Suprapubic skin (tissue), 4 donors: ENCODE data around the gene CAPG. TPM values are rescaled to one million over a fixed set of nuclear protein-coding genes. Genes with fewer than 3 reads are reported as not detected.
A peak's percentile ranks its signal among the peaks of the same experiment; 100 is the strongest.

Experiments used
- DNase-seq, 2 donors: peaks; one replicate each; pipeline ENCODE4 v3.0.0-alpha.2; 2019; ENCODE audit warnings: low spot score in 2 of 2
- H3K27ac ChIP-seq: fragments of 200-600 bp; sonication (generic); one replicate; pipeline ENCODE4 v1.5.1; 2019
- H3K27me3 ChIP-seq: fragments of 200-600 bp; sonication (generic); one replicate; pipeline ENCODE4 v1.5.1; 2019
- H3K36me3 ChIP-seq: fragments of 200-600 bp; sonication (generic); one replicate; pipeline ENCODE4 v1.5.1; 2019
- H3K4me1 ChIP-seq: fragments of 200-600 bp; sonication (generic); one replicate; pipeline ENCODE4 v1.5.1; 2019
- H3K4me3 ChIP-seq: fragments of 200-600 bp; sonication (generic); one replicate; pipeline ENCODE4 v1.5.1; 2019; ENCODE audit warnings: mild to moderate bottlenecking
- H3K9me3 ChIP-seq: fragments of 200-600 bp; sonication (generic); one replicate; pipeline ENCODE4 v1.5.1; 2019
- CTCF ChIP-seq, 2 donors: fragments of 200-600 bp in 1 of 2; fragments of 450-650 bp in 1 of 2; sonication (generic) in 1 of 2; IDR thresholded peaks; one replicate each; pipeline ENCODE4 v1.5.1; 2016 to 2019; ENCODE audit warnings: antibody characterized with exemption in 2 of 2, mild to moderate bottlenecking in 1 of 2, moderate library complexity in 1 of 2
- EP300 ChIP-seq: sonication (generic); formaldehyde crosslinking; IDR thresholded peaks from one replicate; pipeline ENCODE4 v1.6.1; 2017; ENCODE audit warnings: antibody characterized with exemption
- POLR2A ChIP-seq, 2 donors: fragments of 450-650 bp; IDR thresholded peaks; one replicate each; pipeline ENCODE4 v1.6.1; 2017; ENCODE audit warnings: antibody characterized with exemption in 2 of 2, mild to moderate bottlenecking in 2 of 2, moderate library complexity in 2 of 2
- POLR2AphosphoS5 ChIP-seq, 3 donors: sonication (generic); formaldehyde crosslinking; IDR thresholded peaks; one replicate each; pipeline ENCODE4 v1.6.1; 2017; ENCODE audit warnings: antibody characterized with exemption in 3 of 3
- WGBS: methylation state at CpG from one replicate; pipeline ENCODE4 v1.1.5; 2018; 5-methylcytosine and 5-hydroxymethylcytosine counted together
- total RNA-seq, 4 donors: library from RNA; depleted of rRNA; stranded (reverse); fragments of >200 nt; gene quantifications; one replicate each; pipeline ENCODE4 v1.1.0, GENCODE V29; 2016

Gene CAPG
- total RNA-seq, 4 donors from 2014 or later = 139 to 212 (median 172) TPM

GRCh38 chr2:85413592-85414420 lies 3.6 kb upstream of the CAPG start:
- peak in 1 of 2 donors; percentile 77 for DNase-seq
- Histone ChIP-seq H3K27me3 (no peaks in the 10 kb centered on the region), H3K4me3 (peak overlapping the region; percentile 64), H3K27ac (peak overlapping the region; percentile 92), H3K36me3 (no peaks in the 10 kb centered on the region), H3K4me1 (peaks cover 70% of the 10 kb centered on the region), H3K9me3 (no peaks in the 10 kb centered on the region)
- TF ChIP-seq POLR2AphosphoS5 (IDR thresholded peaks at IDR 0.05) (peak in 1 of 3 donors; percentile 27), POLR2A (IDR thresholded peaks at IDR 0.05) (peak in 1 of 2 donors; percentile 35), CTCF (IDR thresholded peaks at IDR 0.05) (no peak)
- 4% methylated on average over 38 of the region's 44 CpGs for WGBS

DNA sequence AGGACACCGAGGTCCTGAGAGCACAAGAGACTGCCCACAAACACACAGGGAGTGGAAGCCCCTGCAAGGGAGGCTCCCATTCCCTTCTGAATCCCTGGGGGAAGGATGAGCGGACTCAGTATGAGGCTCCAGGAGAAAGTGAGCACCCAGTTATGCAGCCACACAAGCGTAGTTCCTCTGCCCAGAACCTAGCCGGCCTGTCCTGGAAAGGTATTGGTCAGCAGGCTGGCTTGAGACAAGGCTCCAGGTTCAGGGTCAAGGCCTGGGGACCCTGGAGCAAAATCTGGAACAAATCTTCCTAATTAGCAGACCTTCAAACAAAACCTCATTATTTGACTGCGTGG lies 1.2 kb upstream of the CAPG start:
- Histone ChIP-seq H3K27me3 (no peaks in the 10 kb centered on the region), H3K4me1 (peaks cover 74% of the 10 kb centered on the region), H3K36me3 (no peaks in the 10 kb centered on the region), H3K27ac (peak overlapping the region; percentile 76), H3K4me3 (no peak overlapping the region), H3K9me3 (no peaks in the 10 kb centered on the region)
- WGBS = 92% methylated on average over 4 of the region's 5 CpGs
- DNase-seq = peak in 1 of 2 donors; percentile 59
- TF ChIP-seq POLR2AphosphoS5 (IDR thresholded peaks at IDR 0.05) (no peak), CTCF (IDR thresholded peaks at IDR 0.05) (no peak), POLR2A (IDR thresholded peaks at IDR 0.05) (no peak), EP300 (no peak)

DNA sequence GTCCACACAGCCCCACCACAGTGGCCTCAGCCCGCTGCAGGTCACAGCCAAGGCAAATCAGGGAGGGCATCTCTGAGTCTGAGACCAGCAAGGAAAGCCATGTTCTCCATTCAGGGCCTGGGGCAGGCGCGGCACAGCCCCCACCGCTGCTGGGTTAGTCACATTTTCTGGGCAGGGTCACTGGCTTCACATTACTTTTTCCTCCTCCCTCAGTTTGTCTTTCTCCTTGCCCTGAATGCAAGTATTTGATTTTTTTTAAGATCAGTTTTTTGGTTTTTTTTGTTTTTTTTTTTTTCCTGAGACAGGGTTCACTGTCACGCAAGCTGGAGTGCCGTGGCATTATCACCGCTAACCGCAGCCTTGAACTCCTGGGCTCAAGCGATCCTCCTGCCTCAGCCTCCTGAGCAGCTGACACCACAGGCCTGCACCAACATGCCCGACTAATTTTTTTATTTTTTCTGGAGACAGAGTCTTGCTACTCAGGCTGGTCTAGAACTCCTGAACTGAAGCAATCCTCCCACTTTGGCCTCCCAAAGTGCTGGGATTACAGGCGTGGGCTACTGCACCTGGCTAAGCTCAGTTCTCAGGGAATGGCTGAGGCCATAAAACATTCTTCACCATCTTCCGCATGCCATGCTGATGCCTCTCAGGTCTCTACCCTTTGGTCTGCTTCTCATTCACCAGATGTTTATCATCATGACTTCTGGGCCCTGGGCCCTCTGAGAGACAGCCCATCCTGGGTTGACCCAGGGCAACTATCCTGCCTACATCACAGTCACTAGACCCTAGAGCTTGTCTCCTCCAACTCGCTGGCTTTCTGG lies 628 bp upstream of the CAPG start:
- H3K4me1 ChIP-seq = peaks cover 77% of the 10 kb centered on the region
- no peaks in the 10 kb centered on the region for H3K36me3 ChIP-seq
- peak overlapping the region; percentile 35 for H3K4me3 ChIP-seq
- DNase-seq = no peak
- H3K27ac ChIP-seq = peak overlapping the region; percentile 76
- H3K27me3 ChIP-seq = no peaks in the 10 kb centered on the region
- WGBS = 54% methylated on average over 13 of the region's 13 CpGs
- H3K9me3 ChIP-seq = no peaks in the 10 kb centered on the region
- TF ChIP-seq CTCF (IDR thresholded peaks at IDR 0.05) (no peak), POLR2AphosphoS5 (IDR thresholded peaks at IDR 0.05) (no peak)

DNA sequence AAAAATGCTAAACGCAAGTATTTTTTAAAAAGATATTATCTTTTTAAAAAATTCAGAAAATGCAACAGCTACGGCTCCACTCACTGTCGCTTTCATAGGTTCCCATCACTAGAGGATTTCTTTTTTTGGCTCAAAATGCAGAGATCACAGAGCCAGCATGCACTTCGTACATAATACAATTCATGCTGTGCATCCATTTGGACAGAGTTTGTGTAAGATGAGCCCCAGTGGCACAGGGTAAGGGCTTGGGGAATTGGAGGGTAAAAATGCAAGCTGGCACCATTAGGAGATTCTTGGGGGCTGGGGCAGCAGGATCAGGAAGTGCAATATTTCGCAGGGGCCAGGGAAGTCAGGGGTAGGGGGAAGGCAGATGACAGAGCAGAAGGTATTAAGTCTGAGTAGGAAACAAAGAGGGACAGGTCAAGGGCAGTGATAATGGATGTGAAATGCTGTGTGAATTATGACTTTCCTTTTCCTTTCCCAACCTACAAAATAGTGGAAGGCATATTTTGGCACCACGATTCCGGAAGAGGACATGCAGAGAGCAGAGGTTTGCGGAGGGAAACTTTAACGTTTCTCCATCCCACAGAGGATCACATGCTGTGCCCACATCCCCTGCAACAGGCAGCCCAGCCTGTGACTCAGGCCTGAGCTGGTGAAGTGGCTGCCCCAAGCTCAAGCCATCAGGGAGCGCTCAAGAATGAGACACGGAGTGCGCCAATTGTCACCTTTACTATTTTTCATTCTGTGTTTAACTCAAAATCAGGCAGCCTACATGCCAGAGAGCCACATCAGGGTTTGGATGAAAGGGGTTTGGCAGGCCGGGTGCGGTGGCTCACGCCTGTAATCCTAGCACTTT lies 4.7 kb downstream of the CAPG start:
- Histone ChIP-seq H3K9me3 (no peaks in the 10 kb centered on the region), H3K27ac (peak overlapping the region; percentile 35), H3K27me3 (no peaks in the 10 kb centered on the region), H3K4me3 (no peak overlapping the region), H3K36me3 (peaks cover 14% of the 10 kb centered on the region), H3K4me1 (peaks cover 33% of the 10 kb centered on the region)
- no peak for DNase-seq
- TF ChIP-seq POLR2A (IDR thresholded peaks at IDR 0.05) = no peak
- TF ChIP-seq EP300 = no peak
- no peak for TF ChIP-seq CTCF (IDR thresholded peaks at IDR 0.05)
- no peak for TF ChIP-seq POLR2AphosphoS5 (IDR thresholded peaks at IDR 0.05)
- 58% methylated on average over 15 of the region's 15 CpGs for WGBS
